ENCODE results near the gene PSME2.

- TF ChIP-seq CTCF (conservative IDR thresholded peaks at IDR 0.05) = no peak
- TF ChIP-seq EZH2 (IDR thresholded peaks at IDR 0.05; ENCODE audit: low read depth) = no peak
Observed at GRCh38 chr14:24147761-24148428, 1.5 kb upstream of the PSME2 start.
